NCI-H748 (cell line): ENCODE results near the gene NAV1.
A peak's percentile ranks its signal among the peaks of the same experiment; 100 is the strongest.
"Not testable (repeated sequence)": the region's sequence is repeated elsewhere in the genome, so short reads cannot be mapped to it uniquely, and the experiment has no call there.

Experiments used
- DNase-seq: peaks from one replicate; lab custom pipeline; 2025; ENCODE audit not compliant: unreplicated experiment; lab: John Stamatoyannopoulos, UW

NAV1 gene

GRCh38 chr1:201518071-201518470, 20.9 kb upstream of the NAV1 start:
- no peak for DNase-seq

DNA sequence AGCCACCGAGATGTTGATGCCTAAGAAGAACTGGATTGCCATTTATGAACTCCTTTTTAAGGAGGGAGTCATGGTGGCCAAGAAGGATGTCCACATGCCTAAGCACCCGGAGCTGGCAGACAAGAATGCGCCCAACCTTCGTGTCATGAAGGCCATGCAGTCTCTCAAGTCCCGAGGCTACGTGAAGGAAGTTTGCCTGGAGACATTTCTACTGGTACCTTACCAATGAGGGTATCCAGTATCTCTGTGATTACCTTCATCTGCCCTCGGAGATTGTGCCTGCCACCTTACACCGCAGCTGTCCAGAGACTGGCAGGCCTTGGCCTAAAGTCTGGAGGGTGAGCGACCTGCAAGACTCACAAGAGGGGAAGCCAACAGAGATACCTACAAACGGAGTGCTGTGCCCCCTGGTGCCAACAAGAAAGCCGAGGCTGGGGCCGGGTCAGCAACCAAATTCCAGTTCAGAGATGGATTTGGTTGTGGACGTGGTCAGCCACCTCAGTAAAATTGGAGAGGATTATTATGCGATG, 18.8 kb upstream of the NAV1 start:
- not testable (repeated sequence) for DNase-seq

DNA sequence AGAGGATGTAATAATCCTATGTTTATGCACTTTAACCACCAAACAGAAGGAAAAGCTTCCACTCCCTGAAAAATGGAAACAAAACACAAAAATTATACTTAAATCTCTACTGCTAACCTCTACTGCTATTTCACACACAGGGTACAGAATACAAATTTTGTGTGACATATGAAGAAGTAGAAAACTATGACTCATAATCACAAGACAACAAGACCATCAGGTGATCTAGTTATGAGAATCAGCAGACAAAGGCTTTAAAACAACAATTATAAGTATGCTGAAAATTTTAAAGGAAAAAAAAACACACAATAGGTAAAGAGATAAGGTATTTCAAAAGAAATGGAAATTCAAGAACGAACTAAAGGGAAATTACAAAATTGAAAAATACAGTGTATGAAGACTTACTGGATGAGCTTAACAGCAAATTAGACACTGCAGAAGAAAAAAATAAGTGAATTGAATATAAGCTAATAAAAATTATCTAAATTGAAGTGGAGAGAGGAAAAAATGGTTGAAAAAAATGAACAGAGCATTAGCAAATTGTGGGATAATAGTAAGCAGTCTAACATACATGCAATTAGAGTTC, 13.6 kb upstream of the NAV1 start:
- DNase-seq = no peak

DNA sequence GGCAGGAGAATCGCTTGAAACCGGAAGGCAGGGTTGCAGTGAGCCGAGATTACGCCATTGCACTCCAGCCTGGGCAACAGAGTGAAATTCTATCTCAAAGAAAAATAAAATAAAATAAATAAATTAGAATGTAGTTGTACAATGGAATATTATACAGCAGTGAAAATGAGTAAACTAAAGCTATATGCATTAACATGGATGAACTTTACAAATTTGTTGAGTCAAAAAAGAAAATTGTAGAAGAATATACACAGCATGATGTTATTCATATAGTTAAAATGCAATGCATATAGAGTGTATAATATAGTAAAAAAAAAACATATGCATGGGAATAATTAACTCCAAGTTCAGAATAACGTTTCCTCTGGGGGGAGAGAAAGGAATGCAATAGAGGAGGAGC, 11.0 kb upstream of the NAV1 start:
- no peak for DNase-seq

DNA sequence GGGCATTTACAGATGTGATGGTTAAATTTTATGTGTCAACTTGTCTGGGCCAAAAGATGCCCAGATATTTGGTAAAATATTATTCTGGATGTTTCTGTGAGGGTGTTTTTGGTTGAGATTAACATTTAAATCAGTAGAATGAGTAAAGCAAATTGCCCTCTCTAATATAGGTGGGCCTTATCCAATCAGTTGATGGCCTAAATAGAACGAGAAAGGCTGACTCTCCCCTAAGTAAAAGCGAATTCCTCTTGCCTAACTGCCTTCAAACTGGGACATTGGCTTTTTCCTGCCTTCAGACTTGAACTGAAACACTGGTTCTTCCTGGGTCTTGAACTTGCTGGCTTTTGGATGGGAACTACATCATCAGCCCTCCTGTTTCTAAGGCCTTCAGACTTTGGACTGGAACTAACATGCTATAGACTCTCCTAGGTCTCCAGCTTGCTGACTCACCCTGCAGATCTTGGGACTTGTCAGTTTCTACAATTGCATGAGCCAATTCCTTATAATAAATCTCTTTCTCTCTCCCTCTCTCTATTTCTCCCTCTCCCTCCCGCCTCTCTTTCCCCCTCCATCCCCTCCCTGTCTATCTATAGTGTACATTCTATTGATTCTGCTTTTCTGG, 10.2 kb upstream of the NAV1 start:
- DNase-seq = no peak

GRCh38 chr1:201530741-201531531, 8.0 kb upstream of the NAV1 start:
- peak; percentile 47 for DNase-seq

GRCh38 chr1:201531551-201532425, 7.1 kb upstream of the NAV1 start:
- peak; percentile 70 for DNase-seq

GRCh38 chr1:201533836-201534235, 5.1 kb upstream of the NAV1 start:
- no peak for DNase-seq

- DNase-seq = no peak
Measured at GRCh38 chr1:201535046-201535918, 3.6 kb upstream of the NAV1 start.

DNA sequence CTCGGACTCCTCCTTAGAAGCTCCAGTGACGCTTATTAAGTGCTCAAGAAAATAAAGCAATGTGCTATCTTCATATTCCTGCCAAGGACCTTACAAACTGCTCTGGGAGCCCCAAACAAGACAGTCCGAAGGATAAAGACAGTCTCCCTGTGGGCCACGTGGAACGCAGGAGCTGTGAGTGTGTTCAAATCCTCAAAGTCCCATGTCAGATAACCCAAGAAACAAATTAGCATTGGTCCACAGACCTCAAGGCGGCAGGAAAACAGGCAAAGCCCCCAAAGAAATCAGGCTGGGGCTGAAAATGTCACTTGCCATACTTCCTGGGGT, 3.0 kb upstream of the NAV1 start:
- DNase-seq = no peak

DNA sequence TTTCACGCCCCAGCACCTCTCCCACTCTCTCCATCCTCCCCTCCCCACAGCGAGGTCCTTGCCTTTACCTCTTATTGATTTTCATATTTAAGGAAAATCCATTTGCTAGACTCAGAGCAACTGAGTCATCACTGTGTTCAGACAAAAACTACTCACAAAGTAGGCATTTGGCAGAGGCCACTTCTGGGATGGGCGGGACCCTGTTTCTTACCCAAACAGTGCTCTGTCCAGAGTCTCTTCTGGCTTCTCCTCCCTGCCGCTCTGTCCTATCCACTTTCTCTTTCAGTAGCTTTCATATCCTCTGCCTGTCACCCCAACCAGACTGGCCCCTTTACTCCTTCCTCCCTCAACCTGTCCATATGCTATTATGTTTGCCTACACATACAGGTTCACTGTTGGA, 2.4 kb upstream of the NAV1 start:
- DNase-seq = no peak

GRCh38 chr1:201537028-201537427, 1.9 kb upstream of the NAV1 start:
- DNase-seq = no peak

GRCh38 chr1:201537467-201537866, 1.5 kb upstream of the NAV1 start:
- no peak for DNase-seq

GRCh38 chr1:201537891-201538611, 876 bp upstream of the NAV1 start:
- DNase-seq = no peak

DNA sequence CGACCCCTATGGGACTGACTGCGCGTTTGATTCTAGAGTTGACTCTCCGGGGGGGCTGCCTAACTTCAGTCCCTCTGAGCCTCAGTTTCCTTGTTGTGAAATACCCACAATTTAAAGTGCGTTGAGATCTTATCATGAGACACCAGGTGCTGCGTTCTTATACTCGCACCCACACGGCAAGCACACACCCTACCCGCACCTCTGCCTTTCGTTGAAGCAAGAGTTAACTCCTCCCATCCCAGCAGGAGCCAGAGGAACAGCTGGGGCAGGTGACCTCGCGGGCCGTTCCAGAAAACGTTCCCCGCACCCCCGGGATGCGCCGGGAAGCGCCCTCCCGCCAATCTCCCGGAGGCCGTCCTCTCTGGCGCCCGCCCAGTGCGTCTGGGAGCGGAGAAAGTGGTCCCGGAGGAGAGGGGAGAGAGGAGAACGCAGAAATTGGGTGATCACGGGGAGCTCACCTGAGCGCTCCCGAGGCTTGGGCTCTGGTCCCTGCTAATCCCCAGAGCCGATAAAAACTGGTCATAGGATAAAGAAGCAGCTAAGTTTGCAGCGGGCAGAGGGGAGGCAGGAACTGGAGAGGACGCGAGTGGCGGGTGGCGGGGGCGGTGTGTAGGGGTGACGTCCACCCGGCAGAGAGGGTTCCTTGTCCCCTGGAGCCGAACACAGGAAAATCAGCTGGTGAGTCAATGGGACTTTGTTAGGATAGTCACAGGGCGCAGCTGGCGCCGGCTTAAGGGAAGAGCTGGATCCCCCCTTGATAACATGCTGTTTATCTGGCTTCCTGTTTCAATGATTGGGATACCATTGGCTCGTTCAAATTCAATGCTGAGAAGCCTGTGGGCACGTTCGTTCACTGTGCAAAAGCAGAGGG, 869 bp downstream of the NAV1 start:
- DNase-seq = peak; percentile 83

DNA sequence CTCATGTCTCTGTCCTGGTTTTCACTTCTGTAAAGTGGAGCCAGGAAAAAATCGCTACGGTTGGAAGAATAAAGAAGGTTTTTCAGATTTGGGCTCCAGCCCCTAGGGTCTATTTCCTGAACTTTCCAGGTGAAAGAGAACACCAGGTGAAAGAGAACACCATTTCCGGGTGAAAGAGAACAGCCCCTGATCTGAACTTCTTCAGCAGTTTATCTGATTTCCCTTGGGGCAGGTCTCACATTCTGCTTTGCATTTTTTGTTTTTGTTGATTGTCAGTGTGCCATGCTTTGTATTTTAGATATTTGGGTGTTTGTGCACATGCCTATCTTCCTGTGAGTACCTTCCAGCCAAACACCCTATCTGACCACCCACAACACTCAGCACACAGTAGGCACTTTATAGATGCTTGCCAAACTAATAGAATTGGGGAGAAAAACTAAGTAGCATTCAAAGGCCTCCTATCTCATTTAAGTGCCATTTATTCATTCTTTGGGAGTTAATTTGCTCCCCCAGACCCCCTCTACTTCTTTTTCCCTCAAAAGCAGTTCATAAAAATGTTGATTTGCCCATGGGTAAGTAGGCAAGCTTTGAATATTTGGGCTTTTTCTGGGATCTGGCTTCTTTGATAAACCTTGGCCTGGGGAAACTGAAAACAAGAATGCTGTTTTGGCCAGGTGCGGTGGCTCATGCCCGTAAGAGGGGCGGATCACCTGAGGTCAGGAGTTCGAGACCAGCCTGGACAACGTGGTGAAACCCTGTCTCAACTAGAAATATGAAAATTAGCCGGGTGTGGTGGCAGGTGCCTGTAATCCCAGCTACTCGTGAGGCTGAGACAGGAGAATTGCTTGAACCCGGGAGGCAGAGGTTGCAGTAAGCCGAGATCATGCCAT, 2.2 kb downstream of the NAV1 start:
- DNase-seq = no peak

GRCh38 chr1:201542309-201543035, 3.5 kb downstream of the NAV1 start:
- no peak for DNase-seq
